HUES64 (cell line): ENCODE measurements around the gene UBD.

Experiments
- H3K27ac ChIP-seq: 2 replicates; pipeline ENCODE4 v1.7.0; 2013; ENCODE audit warnings: low read depth, low read length, inconsistent platforms
- H3K27me3 ChIP-seq: 2 replicates; pipeline ENCODE4 v1.6.1; 2013; ENCODE audit warnings: mild to moderate bottlenecking, low read length; ENCODE audit not compliant: insufficient read depth
- H3K36me3 ChIP-seq: 2 replicates; pipeline ENCODE4 v1.6.1; 2013; ENCODE audit warnings: mild to moderate bottlenecking, low read length; ENCODE audit not compliant: insufficient read depth
- H3K4me1 ChIP-seq: 2 replicates; pipeline ENCODE4 v1.6.1; 2013; ENCODE audit warnings: mild to moderate bottlenecking, low read length, moderate library complexity; ENCODE audit not compliant: insufficient read depth
- H3K4me3 ChIP-seq: 2 replicates; pipeline ENCODE4 v1.5.1; 2013; ENCODE audit warnings: mild to moderate bottlenecking, low read length, moderate library complexity
- H3K9ac ChIP-seq: 2 replicates; pipeline ENCODE4 v1.6.1; 2013; ENCODE audit warnings: mild to moderate bottlenecking, low read depth, low read length
- H3K9me3 ChIP-seq: 2 replicates; pipeline ENCODE4 v1.6.1; 2013; ENCODE audit warnings: low read depth, low read length; ENCODE audit not compliant: insufficient read depth
- WGBS: fragments of 150-250, 120-280 bp; methylation state at CpG from one replicate; pipeline ENCODE4 v1.1.7; 2013; ENCODE audit warnings: missing lambda C conversion rate; 5-methylcytosine and 5-hydroxymethylcytosine counted together

Gene UBD

DNA sequence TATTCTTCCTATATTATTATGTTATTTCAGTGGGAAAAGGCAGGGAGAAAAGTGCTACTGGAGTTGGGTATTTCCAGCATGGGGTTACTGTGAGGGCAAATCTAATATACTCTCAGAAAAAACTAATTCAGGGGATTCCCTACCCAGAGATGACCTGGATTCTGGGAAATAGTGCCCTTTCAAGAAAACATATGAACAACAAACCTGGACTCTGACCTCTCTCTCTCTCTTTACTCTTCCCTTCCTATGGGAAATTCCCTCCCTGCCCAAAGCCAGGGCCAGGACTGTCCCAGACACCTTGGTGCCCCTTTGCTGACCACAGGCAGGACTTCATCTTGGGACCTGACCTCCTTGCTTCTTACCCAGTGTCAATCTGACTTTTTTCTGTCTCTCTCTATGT, 1.6 kb upstream of the UBD start:
- no peaks in the 10 kb centered on the region for H3K9me3 ChIP-seq
- H3K27me3 ChIP-seq = peaks cover 27% of the 10 kb centered on the region
- H3K4me3 ChIP-seq = no peak overlapping the region
- no peak overlapping the region for H3K9ac ChIP-seq
- H3K27ac ChIP-seq = no peak overlapping the region
- peaks cover 12% of the 10 kb centered on the region for H3K4me1 ChIP-seq
- H3K36me3 ChIP-seq = no peaks in the 10 kb centered on the region

DNA sequence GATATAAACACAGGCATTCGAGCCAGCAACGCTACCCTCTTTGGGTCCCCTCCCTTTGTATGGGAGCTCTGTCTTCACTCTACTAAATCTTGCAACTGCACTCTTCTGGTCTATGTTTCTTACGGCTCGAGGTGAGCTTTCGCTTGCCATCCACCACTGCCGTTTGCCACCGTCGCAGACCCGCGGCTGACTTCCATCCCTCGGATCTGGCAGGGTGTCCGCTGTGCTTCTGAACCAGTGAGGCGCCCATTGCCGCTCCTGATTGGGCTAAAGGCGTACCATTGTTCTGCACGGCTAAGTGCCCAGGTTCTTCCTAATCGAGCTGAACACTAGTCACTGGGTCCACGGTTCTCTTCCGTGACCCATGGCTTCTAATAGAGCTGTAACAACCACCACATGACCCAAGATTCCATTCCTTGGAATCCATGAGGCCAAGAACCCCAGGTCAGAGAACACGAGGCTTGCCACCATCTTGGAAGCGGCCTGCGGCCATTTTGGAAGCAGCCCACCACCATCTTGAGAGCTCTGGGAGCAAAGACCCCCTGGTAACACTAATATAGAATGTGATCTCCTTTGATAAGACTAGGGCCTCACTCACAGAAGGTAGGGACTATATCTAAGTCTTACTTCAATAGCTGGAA, 973 bp downstream of the UBD start:
- Histone ChIP-seq H3K4me1 (peaks cover 12% of the 10 kb centered on the region), H3K27ac (no peak overlapping the region), H3K9ac (no peak overlapping the region), H3K4me3 (no peak overlapping the region), H3K9me3 (no peaks in the 10 kb centered on the region), H3K27me3 (peaks cover 52% of the 10 kb centered on the region), H3K36me3 (no peaks in the 10 kb centered on the region)
- 90% methylated on average over 22 of the region's 22 CpGs for WGBS

GRCh38 chr6:29557320-29557719, 2.2 kb downstream of the UBD start:
- H3K27me3 ChIP-seq = peaks cover 65% of the 10 kb centered on the region
- H3K9ac ChIP-seq = no peak overlapping the region
- peaks cover 12% of the 10 kb centered on the region for H3K4me1 ChIP-seq
- H3K36me3 ChIP-seq = no peaks in the 10 kb centered on the region
- peak overlapping the region; percentile 1; the same call in 1 of the 2 replicates for H3K27ac ChIP-seq
- no peaks in the 10 kb centered on the region for H3K9me3 ChIP-seq
- H3K4me3 ChIP-seq = peak overlapping the region; percentile 5; the same call in 1 of the 2 replicates

DNA sequence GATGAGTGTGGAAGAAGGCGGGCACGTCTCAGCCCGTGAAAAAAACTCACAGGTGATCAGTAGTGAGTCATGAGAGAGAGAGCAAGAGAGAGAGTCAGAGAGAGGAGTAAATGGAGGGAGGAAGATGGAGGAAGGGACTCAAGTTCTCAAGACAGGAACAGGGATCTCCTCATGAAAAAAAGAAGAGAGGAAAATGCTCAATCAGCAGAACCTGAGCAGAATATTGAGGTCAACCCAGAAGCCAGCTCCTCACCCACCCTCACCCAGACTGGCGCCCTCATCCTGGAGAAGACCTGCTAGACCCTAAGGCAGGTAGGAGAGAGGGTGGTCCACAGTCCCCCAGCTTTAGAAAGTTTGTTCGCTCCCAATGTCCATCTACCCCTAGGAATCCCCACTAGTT, 4.8 kb downstream of the UBD start:
- Histone ChIP-seq H3K27ac (no peak overlapping the region), H3K9ac (no peak overlapping the region), H3K4me3 (no peak overlapping the region), H3K4me1 (peaks cover 12% of the 10 kb centered on the region), H3K27me3 (peaks cover 78% of the 10 kb centered on the region), H3K9me3 (no peaks in the 10 kb centered on the region), H3K36me3 (no peaks in the 10 kb centered on the region)
- WGBS = 92% methylated on average over 5 of the region's 5 CpGs

DNA sequence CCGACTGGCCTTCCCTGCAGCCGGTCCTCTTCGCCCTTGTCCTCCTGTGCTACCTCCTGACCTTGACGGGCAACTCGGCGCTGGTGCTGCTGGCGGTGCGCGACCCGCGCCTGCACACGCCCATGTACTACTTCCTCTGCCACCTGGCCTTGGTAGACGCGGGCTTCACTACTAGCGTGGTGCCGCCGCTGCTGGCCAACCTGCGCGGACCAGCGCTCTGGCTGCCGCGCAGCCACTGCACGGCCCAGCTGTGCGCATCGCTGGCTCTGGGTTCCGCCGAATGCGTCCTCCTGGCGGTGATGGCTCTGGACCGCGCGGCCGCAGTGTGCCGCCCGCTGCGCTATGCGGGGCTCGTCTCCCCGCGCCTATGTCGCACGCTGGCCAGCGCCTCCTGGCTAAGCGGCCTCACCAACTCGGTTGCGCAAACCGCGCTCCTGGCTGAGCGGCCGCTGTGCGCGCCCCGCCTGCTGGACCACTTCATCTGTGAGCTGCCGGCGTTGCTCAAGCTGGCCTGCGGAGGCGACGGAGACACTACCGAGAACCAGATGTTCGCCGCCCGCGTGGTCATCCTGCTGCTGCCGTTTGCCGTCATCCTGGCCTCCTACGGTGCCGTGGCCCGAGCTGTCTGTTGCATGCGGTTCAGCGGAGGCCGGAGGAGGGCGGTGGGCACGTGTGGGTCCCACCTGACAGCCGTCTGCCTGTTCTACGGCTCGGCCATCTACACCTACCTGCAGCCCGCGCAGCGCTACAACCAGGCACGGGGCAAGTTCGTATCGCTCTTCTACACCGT, 6.1 kb downstream of the UBD start:
- Histone ChIP-seq H3K9me3 (no peaks in the 10 kb centered on the region), H3K4me3 (peak overlapping the region; percentile 52), H3K27ac (no peak overlapping the region), H3K36me3 (no peaks in the 10 kb centered on the region), H3K27me3 (peaks cover 74% of the 10 kb centered on the region), H3K4me1 (peaks cover 12% of the 10 kb centered on the region), H3K9ac (no peak overlapping the region; the same call in 1 of the 2 replicates)
- WGBS = 2% methylated on average over 82 of the region's 83 CpGs

DNA sequence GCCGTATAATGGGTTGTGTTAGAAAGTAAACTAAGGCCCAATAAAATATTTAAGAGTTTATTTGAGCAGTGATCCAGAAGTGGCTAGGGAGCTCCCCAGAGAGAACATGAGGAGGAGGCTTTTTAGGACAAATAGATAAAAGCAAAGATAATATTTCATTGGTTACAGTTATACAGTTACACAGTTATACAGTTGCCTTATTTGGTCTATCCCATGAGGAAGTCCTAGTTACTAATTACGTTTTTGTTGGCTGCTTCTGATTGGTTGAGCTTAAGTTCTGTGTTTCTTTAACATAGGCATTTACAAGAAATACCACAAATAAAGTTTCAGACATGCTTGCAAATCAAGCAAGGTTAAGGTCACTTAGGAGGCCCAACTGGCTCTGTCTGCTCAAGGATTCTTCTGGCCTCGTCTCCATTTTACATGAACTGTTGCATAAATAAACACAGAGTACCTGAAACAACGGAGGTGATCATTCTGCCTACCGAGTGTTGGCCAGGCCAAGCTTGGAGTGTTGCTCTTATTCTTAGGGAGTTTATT, 7.0 kb downstream of the UBD start:
- WGBS = 46% methylated on average over 5 of the region's 5 CpGs
- Histone ChIP-seq H3K4me1 (peaks cover 6% of the 10 kb centered on the region), H3K9me3 (no peaks in the 10 kb centered on the region), H3K27ac (no peak overlapping the region), H3K9ac (no peak overlapping the region), H3K27me3 (peaks cover 74% of the 10 kb centered on the region), H3K36me3 (no peaks in the 10 kb centered on the region), H3K4me3 (peak overlapping the region; percentile 52)

DNA sequence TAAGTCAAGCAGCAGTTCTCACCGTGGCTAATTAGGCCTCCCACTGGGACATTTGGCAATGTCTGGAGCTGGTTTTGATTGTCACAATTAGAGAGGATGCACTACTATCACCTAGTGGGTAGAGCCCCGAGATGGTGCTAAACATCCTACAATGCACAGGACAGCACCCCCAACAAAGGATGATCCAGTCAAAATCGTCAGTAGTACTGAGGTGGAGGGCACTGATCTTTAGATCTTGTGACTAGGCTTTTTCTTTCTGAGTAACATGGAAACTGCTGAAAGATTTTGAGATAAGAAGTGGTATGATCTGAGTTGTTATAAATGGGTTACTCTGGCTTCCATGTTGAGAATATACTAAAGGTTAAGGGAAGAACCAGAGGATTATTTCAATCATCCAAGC, 12.0 kb downstream of the UBD start:
- Histone ChIP-seq H3K36me3 (no peaks in the 10 kb centered on the region), H3K9me3 (no peaks in the 10 kb centered on the region), H3K27ac (no peak overlapping the region), H3K4me3 (no peak overlapping the region), H3K4me1 (no peaks in the 10 kb centered on the region), H3K9ac (no peak overlapping the region), H3K27me3 (peaks cover 26% of the 10 kb centered on the region)
- WGBS = 74% methylated on average over 3 of the region's 3 CpGs

GRCh38 chr6:29537714-29538403, 21.7 kb downstream of the UBD start:
- no peaks in the 10 kb centered on the region for H3K9me3 ChIP-seq
- no peaks in the 10 kb centered on the region for H3K4me1 ChIP-seq
- no peaks in the 10 kb centered on the region for H3K36me3 ChIP-seq
- no peak overlapping the region for H3K27ac ChIP-seq
- no peak overlapping the region for H3K9ac ChIP-seq
- no peaks in the 10 kb centered on the region for H3K27me3 ChIP-seq
- no peak overlapping the region for H3K4me3 ChIP-seq
- 80% methylated on average over 4 of the region's 4 CpGs for WGBS

- Histone ChIP-seq H3K9me3 (no peaks in the 10 kb centered on the region), H3K27ac (no peak overlapping the region)
- WGBS = 65% methylated on average over 2 of the region's 2 CpGs
Measured at GRCh38 chr6:29532320-29532951, 27.1 kb downstream of the UBD start.

GRCh38 chr6:29531668-29532067, 27.9 kb downstream of the UBD start:
- Histone ChIP-seq H3K9me3 (no peaks in the 10 kb centered on the region), H3K36me3 (no peaks in the 10 kb centered on the region), H3K4me3 (no peak overlapping the region), H3K9ac (no peak overlapping the region), H3K27ac (no peak overlapping the region), H3K27me3 (no peaks in the 10 kb centered on the region), H3K4me1 (no peaks in the 10 kb centered on the region)
- 69% methylated on average over 3 of the region's 3 CpGs for WGBS

More at GRCh38 chr6:29532320-29532951, 27.1 kb downstream of the UBD start:
- H3K9ac ChIP-seq = no peak overlapping the region
- no peaks in the 10 kb centered on the region for H3K4me1 ChIP-seq
- no peaks in the 10 kb centered on the region for H3K27me3 ChIP-seq
- H3K36me3 ChIP-seq = no peaks in the 10 kb centered on the region
- H3K4me3 ChIP-seq = no peak overlapping the region
